CD4-positive, alpha-beta T cell treated with Interferon alpha-2 for 1 hour (primary cell): ENCODE data around the gene PDPN.

Experiments used
- DNase-seq, 2 donors: peaks; one replicate each; pipeline ENCODE4 v3.0.0-alpha.2; 2020 to 2022

Gene PDPN

DNA sequence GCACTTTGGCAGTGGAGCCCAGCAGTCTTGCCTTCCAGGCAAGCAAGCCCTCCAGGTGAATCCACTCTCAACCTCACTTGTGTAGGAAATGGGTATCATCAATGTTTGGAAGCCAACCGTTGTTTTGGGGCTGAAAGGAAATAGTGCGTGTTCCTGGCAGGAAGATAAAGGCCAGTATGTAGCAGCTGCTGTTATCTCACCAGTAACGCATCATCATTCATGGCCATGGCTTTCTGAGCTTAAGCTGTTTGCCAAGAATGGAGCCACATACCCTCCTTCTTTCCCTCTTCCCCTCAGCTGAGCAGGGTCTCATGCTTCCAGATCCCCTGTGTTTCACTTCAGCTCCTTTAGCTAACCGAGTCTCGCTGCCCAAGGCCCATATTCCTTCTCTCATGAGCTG lies 2.2 kb upstream of the PDPN start:
- no peak for DNase-seq

DNA sequence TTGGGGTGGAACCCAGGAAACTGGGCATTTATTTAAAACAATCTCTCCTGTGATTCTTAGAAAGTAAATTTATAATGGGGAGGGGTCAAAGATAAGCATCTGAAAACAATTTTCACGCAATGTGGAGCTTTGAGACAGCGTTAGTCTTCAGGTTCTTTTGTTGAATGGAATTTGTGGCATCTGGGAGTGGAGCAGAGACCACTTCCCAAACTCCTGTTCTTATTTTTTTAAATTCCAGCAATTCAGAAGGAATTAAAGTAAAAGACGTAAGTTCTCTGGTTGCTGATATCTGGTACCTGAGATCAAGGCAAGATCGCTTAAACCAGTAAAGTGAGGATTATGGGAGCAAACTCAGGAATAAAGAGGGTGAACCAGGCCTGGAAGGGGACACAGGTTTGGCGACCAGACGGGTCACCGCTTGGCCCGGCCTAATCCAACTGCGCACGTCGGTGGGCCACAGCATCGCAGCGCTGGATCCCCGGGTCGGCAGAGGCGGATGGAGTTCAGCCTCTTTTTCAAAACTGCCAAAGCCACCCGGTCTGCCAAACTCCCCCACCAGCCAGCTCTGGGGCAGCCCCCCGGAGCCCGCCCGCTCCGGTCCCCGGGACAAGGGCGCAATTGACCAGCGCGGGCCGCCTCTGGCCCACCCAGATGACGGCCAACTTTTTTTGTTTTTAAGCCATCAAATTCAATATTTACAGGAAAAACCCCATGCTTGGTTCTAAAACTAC lies 754 bp upstream of the PDPN start:
- DNase-seq: no peak

- no peak for DNase-seq
These were observed 547 bp downstream of the PDPN start for GRCh38 chr1:13583966-13584791.

DNA sequence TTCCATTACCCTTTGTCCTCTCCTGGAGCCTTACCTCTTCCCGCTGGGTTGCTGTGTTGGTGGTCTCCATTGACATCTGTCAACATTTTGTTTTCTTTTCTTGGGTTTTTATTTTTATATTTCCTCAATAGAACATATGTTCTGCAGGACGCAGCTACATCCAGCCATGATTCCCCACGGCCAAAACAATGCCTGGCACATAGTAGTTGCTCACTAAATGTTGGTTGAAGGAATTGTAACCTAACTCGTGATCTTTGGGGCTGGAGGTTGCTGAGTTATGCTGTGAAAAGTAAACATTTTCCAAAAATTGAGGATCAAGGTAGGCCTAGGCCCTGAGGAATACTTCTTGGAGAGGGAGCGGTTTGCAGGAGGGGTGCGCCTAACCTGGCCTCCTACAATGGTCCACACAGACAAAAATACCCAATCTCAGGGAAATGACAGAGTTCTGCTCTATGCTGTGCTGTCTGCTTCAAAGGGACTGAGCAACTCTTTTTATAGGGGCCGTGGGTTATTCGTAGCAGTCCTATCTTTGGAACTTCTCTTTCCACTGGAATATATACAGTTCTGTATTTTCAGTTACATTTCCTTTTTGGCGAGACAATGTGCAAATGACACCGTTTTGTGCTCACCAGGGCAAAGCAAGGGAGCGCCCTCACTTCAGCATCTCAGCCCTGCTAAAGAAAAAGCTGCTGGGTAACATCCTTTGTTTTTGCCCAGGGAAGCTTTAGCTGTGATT lies 1.4 kb downstream of the PDPN start:
- DNase-seq: no peak

GRCh38 chr1:13585612-13585991 lies 2.0 kb downstream of the PDPN start:
- DNase-seq: no peak

DNA sequence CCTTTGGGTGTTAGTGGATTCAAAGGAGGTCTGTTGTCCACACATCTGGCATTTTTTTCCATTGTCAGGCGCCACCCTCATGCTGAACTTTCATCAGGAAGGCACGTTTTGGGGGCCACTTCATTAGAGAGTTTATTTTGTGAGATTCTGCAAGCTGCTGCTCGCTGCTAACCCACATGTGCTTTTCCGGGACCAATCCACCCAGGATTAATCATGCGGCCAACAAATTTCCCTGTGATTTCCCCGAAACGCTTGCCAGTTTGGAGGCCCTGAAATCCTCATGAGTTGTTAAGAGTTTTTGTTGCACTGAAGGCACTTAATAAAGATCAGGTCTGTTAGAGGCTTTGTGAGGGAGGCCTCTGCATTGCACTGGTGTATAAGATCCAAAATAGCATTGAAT lies 2.4 kb downstream of the PDPN start:
- DNase-seq: no peak

DNA sequence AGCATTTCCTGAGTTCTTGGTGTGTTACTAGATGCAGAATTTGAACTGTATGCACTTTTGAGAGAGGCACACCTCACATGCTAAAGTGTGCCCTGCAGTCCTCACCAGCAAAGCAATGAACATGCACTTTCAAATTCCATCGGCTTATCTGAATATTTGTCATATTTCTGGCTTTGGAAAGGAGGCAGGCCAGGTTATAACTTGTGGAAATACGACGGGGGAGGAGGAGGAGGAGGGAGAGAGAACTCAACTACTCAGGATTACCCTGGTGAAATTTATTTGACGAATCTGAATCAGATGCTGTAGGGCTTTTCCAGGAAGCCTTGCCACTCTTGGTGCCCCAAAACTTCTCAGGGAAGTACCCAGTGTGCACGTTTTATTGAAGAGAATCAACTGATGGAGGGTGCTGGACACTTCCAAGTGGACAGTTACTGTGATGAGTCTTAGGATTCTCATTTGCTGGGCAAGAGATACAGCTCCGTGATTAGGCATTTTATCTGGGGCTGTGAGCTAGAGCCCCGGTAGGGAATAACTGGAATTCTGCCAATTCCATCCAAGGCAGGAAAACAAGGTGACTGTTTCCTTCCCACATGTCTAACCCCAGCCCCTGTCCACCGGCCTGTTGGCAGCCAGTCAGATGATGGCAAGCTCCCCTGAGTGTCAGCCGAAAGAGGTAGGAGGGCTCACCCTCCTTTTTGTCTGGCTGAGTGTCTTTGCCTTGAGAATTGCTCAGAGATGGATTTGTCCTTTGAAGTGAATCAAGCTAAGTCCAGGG lies 3.8 kb downstream of the PDPN start:
- DNase-seq: no peak

- no peak for DNase-seq
These were observed 5.5 kb downstream of the PDPN start for GRCh38 chr1:13588946-13589796.

DNA sequence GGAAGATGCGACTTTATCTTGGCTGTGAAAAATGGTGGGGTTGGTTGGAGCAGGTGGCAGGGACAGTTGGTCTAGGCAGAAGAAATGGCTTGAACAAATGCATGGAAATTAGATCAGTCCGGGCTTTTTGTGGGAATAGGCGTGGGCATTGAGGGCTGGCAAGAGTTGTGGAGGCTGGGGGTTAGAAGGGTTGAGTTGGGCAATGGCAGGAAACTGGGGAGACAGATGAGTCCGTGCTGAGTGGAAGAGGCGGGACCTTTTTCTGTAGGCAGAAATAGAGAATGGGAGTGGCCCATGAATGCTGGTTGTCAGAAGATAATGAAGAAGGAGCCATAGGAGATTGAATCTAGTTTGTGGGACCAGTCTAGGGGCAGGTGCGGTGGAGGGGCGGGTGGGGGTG lies 6.9 kb downstream of the PDPN start:
- DNase-seq: no peak

DNA sequence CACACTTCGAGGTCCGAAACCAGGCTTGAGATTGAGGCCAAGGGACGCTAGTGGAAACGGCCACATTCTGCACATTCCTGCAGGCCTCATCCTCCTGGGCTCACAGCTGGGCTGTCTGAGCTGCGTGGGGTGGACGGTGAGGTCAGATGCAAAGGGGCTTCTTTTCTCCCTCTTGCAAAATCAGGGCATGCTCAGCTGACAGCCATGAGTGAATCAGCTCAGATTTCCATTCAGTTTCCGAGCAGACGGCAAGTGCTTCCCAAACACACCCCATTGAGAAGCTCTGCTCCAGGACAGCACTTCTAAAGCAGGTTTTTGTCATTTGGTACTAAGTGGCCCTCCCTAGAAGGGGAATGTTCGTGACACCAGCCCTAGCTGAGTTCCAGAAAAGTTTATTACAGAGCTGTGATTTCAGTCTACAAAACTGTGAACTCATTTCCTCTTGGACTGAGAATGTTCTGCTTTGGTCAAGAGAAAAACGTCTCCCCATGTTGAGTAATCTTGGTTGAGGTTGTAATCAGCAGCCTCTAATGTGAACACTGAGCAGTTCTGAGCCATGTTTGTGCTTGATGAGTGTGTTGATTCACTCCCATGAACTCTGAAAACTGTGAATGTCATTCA lies 10.0 kb downstream of the PDPN start:
- DNase-seq: peak in 1 of 2 donors; percentile 1

- DNase-seq: no peak
These were observed 11.8 kb downstream of the PDPN start for GRCh38 chr1:13595411-13595810.

DNA sequence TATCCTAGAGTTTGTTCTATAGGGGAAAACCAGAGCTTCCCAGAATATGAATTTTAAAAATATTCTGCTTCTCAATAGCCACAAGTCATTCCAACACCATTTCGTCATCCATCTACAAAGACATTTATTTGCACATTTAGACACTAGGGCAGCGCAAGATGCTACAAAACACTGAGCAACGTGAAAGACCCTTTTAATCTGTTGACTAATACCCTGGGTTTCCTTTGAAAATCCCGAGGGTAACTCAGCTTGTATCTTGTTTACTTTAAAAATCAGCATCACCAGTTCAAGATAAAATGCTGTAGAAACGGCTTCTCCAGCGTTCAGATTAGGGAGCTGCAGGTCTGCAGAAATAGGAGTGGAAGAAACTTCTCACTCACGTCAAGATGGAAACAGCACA lies 13.5 kb downstream of the PDPN start:
- DNase-seq: no peak

DNA sequence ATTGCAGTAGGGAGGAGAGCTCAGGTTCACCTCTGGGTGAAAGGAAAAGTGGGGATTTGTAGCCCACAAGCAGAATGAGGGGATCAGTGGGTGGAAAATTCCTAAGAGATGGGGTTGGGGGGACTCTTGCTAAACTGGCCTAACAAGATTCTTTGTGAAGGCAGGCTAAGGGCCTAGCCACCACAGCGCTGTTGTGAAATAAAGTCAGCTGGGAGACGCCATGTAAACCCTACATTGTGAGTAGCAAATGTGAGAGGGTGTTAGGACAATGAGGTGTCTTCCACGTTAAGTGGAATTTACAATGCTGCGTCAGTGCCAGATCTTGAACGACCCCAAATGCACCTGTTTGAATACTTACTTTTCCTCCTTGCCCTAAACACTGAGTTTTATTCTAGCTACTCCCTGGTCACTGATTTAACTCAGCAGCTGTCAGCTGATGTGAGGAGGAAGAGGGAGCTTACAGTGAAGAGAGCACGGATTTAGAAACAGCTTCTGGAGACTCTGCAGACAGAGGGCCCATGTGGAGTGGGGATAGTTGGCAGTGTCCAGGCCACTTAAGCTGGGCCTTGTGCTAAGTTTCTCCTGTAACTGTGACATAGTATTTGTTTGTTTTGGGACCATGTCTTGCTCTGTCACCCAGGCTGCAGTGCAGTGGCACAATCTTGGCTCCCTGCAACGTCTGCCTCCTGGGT lies 17.3 kb downstream of the PDPN start:
- DNase-seq: no peak

DNA sequence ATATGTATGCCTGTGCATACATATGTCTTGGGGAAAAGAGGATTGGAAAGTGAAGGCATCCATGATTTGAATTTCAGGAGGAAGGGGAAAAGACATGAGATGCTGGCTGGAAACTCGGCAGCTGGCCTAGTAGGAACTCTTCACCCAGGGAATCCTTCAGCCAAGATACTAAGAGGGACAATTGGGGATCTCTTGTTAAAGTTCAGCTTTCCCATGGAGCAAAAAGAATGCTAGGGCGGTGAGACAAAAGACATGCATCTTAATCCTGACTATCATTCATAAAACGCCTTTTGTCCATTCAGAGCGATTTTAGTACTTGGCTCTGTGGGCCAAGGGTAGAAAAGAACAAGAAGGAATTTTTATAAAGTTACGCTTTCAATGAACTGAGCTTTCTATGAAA lies 20.5 kb downstream of the PDPN start:
- no peak for DNase-seq

DNA sequence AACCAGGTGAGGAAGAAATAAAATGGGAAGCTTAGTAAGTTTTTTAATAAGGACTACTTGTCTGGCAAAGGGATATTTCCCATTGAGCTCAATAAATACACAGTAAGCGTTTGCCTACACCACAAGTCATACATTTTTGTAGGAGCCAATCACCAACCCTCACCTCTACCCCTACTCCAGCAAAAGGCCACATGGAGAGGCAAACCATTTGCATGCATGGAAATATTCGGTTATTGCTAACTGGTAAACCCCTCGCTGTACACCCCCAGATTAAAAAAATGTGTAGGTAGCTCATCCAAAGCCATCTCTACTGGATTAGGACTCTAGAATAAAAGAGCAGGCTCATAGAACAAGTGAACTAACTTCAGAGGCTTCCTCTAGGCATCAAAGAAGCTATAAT lies 21.1 kb downstream of the PDPN start:
- DNase-seq: no peak

DNA sequence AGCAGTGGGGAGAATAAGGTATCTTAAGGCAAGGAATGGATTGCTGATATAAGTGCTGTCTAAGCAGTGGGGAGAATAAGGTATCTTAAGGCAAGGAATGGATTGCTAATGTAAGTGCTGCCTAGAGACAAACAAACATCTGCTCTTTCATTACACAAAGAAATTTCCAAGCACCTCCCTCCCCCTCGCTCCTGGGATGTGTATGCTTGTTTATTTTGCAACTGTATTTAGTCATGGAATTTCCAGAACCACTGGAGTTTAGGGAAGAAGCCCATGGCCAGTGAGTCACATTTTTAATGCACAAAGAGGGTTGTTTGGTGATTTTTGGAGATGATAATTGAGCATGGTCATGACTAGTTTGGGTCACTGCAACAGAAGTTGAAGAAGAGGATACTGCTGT lies 21.5 kb downstream of the PDPN start:
- no peak for DNase-seq

DNA sequence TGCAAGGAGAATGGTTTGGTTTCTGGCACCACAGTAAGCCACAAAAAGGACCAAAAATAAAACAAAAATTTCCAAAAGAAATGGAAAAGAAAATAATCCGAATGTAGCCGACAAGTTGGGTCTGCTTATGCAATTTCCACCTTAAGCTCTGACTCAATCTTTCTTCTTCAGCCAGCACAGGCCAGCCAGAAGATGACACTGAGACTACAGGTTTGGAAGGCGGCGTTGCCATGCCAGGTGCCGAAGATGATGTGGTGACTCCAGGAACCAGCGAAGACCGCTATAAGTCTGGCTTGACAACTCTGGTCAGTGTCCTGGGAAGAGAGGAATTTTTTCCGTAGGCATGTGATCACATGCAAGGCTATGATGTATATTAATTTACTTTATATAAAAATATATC lies 23.4 kb downstream of the PDPN start:
- DNase-seq: no peak

DNA sequence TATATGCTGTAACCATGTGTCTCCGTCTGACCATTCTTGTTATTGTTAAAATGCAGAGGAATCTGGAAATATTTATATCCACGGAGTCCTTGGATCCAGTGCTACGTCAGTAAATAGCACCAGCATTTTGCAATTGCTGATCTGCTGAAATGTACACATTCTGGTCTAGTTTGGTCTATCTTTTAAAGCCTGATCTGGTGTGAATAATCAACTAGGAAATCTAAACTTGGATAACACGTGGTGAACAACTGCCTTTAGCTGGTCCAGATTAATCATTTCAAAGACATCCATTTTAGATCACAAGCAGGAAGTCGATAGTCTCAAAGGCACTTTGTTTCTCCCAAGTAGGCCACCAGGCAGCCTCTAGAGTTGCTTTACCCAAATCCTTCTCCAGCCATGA lies 32.6 kb downstream of the PDPN start:
- no peak for DNase-seq

GRCh38 chr1:13617108-13617507 lies 33.5 kb downstream of the PDPN start:
- DNase-seq: no peak

DNA sequence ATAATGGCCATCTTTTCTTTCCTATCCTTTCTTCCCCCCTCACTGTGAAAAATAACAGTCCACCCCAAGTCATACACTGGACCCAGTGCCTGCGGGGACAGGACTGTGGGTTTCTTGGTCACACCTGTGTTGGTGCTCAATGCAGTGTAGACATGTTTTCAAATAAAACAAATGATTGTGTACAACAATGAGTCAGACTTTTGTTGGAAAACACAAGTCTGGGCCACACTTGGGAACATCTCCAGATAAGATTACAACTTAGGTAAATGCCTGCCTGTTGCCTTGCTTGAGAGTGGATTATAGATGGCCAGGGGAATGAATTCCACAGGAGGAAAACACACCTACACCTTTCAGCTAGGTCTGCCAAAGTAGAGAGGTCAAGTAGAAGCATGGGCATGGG lies 34.1 kb downstream of the PDPN start:
- DNase-seq: no peak

DNA sequence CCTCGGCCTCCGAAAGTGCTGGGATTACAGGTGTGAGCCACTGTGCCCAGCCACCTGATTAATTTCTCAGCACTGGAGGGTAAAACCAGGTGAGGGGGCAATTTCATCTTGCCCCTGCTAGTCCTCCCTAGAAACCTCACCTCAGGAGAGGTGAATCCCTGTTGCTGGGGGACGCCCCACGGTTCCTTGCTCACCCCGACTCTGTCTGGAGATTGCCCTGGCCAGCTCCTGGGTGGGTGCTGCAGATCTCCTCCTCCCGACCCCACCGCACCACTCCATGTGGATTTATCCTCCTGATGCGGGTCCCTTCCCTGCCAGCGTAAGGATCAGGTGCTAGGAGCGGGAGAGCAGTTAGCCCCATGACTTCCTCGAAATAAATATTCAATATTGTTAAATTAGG lies 34.9 kb downstream of the PDPN start:
- no peak for DNase-seq
